Ramos (cell line): ENCODE data around the gene OPA1.

Experiments used
- in situ Hi-C: fragments of 300-500 bp; cut with MboI; formaldehyde crosslinking; loops from one replicate; pipeline ENCODE4 v1.14.3; 2022; ENCODE audit warnings: low sequenced_read_pairs; ENCODE audit not compliant: unreplicated experiment

OPA1 gene

GRCh38 chr3:193640165-193640715, 47.2 kb downstream of the OPA1 start:
- in situ Hi-C loops, result no loop called here

- in situ Hi-C loops, result no loop called here
Measured at GRCh38 chr3:193640728-193641439, 47.9 kb downstream of the OPA1 start.

GRCh38 chr3:193641440-193641775, 48.4 kb downstream of the OPA1 start:
- in situ Hi-C loops, result no loop called here

- in situ Hi-C loops, result no loop called here
Measured at GRCh38 chr3:193645806-193646205, 52.8 kb downstream of the OPA1 start.

GRCh38 chr3:193648542-193649076, 55.6 kb downstream of the OPA1 start:
- in situ Hi-C loops, result no loop called here

GRCh38 chr3:193650585-193650984, 57.6 kb downstream of the OPA1 start:
- in situ Hi-C loops, result no loop called here

GRCh38 chr3:193655831-193656433, 62.9 kb downstream of the OPA1 start:
- in situ Hi-C loops, result no loop called here

- in situ Hi-C loops, result no loop called here
Measured at GRCh38 chr3:193656445-193656844, 63.4 kb downstream of the OPA1 start.

GRCh38 chr3:193656878-193657282, 63.9 kb downstream of the OPA1 start:
- in situ Hi-C loops, result no loop called here

GRCh38 chr3:193660171-193660570, 67.2 kb downstream of the OPA1 start:
- in situ Hi-C loops, result no loop called here

GRCh38 chr3:193660698-193661411, 67.8 kb downstream of the OPA1 start:
- in situ Hi-C loops, result no loop called here

- in situ Hi-C loops, result no loop called here
Measured at GRCh38 chr3:193662757-193663322, 69.8 kb downstream of the OPA1 start.

- in situ Hi-C loops, result no loop called here
Measured at GRCh38 chr3:193665370-193665989, 72.5 kb downstream of the OPA1 start.

- in situ Hi-C loops, result loop anchor here (10.0 kb wide), 1 partner anchor 641 kb away; no protein-coding TSS in a partner anchor
Measured at GRCh38 chr3:193673845-193674244, 80.8 kb downstream of the OPA1 start.

GRCh38 chr3:193674714-193675113, 81.7 kb downstream of the OPA1 start:
- in situ Hi-C loops, result loop anchor here (10.0 kb wide), 1 partner anchor 640 kb away; no protein-coding TSS in a partner anchor

GRCh38 chr3:193677734-193678133, 84.7 kb downstream of the OPA1 start:
- in situ Hi-C loops, result loop anchor here (10.0 kb wide), 1 partner anchor 637 kb away; no protein-coding TSS in a partner anchor

- in situ Hi-C loops, result no loop called here
Measured at GRCh38 chr3:193680220-193680619, 87.2 kb downstream of the OPA1 start.

- in situ Hi-C loops, result no loop called here
Measured at GRCh38 chr3:193681631-193682030, 88.6 kb downstream of the OPA1 start.

- in situ Hi-C loops, result no loop called here
Measured at GRCh38 chr3:193686665-193687483, 93.9 kb downstream of the OPA1 start.
